K562 (cell line): ENCODE measurements around the gene KAT5. TPM values are rescaled to one million over a fixed set of nuclear protein-coding genes. Genes with fewer than 3 reads are reported as not detected.

Experiments used
- ATF7 ChIP-seq: fragments of 450-650 bp; IDR thresholded peaks from 2 replicates; pipeline ENCODE4 v1.7.1; 2014; ENCODE audit warnings: mild to moderate bottlenecking, moderate library complexity
- CBFA2T3 ChIP-seq: fragments of 450-650 bp; IDR thresholded peaks from 2 replicates; pipeline ENCODE4 v1.6.1; 2017
- CBX2 ChIP-seq: fragments of 200-600 bp; sonication (generic); IDR thresholded peaks from one replicate; pipeline ENCODE4 v1.6.1; 2012; ENCODE audit warnings: mild to moderate bottlenecking, low read length, inconsistent platforms; ENCODE audit not compliant: insufficient read depth, poor library complexity, severe bottlenecking
- CBX3 ChIP-seq, 2 experiments: IDR thresholded peaks; 1 replicate in 1 of 2; 2 replicates in 1 of 2; pipeline ENCODE4 v1.6.1; 2012; ENCODE audit warnings: inconsistent platforms in 2 of 2, low read length in 2 of 2, borderline replicate concordance in 1 of 2, control low read depth in 1 of 2
- DNMT1 ChIP-seq: fragments of 450-650 bp; IDR thresholded peaks from 2 replicates; pipeline ENCODE4 v1.6.1; 2016; ENCODE audit warnings: antibody characterized with exemption, mild to moderate bottlenecking
- GTF2A2 ChIP-seq: IDR thresholded peaks from 2 replicates; pipeline ENCODE4 v1.6.1; 2016; ENCODE audit warnings: mild to moderate bottlenecking, missing genetic modification characterization, missing compliant biosample characterization
- MEF2D ChIP-seq: conservative IDR thresholded peaks from 2 replicates; pipeline ENCODE4 v1.6.1; 2016; ENCODE audit warnings: low read depth, missing genetic modification characterization, missing compliant biosample characterization
- POLR2G ChIP-seq: fragments of 200-400 bp; formaldehyde crosslinking; IDR thresholded peaks from 2 replicates; pipeline ENCODE4 v1.6.1; 2017; ENCODE audit warnings: low read depth, mild to moderate bottlenecking, antibody characterized with exemption, low read length, moderate library complexity
- SIX5 ChIP-seq, 2 experiments: IDR thresholded peaks; 2 replicates each; pipeline ENCODE4 v1.6.1; 2011; ENCODE audit warnings: low read length in 2 of 2, borderline replicate concordance in 1 of 2, low read depth in 1 of 2, mild to moderate bottlenecking in 1 of 2, moderate library complexity in 1 of 2; ENCODE audit not compliant: insufficient read depth in 1 of 2
- TAF15 ChIP-seq: fragments of 200-400 bp; formaldehyde crosslinking; IDR thresholded peaks from 2 replicates; pipeline ENCODE4 v1.6.1; 2017; ENCODE audit warnings: mild to moderate bottlenecking, low read depth, low read length, moderate library complexity
- TOE1 ChIP-seq, 2 experiments: fragments of 450-650 bp in 1 of 2; sonication (generic) in 1 of 2; formaldehyde crosslinking in 1 of 2; IDR thresholded peaks; 2 replicates each; pipeline versions ENCODE4 v1.7.1 to v1.8.0; 2016 to 2022; ENCODE audit warnings: borderline replicate concordance in 2 of 2, mild to moderate bottlenecking in 2 of 2, antibody characterized with exemption in 1 of 2, inconsistent platforms in 1 of 2, low read depth in 1 of 2, missing genetic modification reagents in 1 of 2, moderate library complexity in 1 of 2
- U2AF1 ChIP-seq: fragments of 200-400 bp; formaldehyde crosslinking; optimal IDR thresholded peaks from 2 replicates; pipeline ENCODE3; 2017; ENCODE audit warnings: mild to moderate bottlenecking, low read depth, low read length, moderate library complexity
- ZNF311 ChIP-seq: fragments of 250-450 bp; sonication (Bioruptor Pico); IDR thresholded peaks from 2 replicates; pipeline ENCODE4 v1.4.0; 2020; ENCODE audit warnings: mild to moderate bottlenecking, moderate library complexity
- ZNF445 ChIP-seq: fragments of 250-450 bp; sonication (Bioruptor Pico); IDR thresholded peaks from 2 replicates; pipeline ENCODE4 v1.4.0; 2020; ENCODE audit warnings: low read depth, mild to moderate bottlenecking, moderate library complexity
- polyA plus RNA-seq, 8 experiments: library from polyadenylated mRNA; depleted of rRNA in 4 of 8; stranded (reverse) in 5 of 8; unstranded in 3 of 8; fragments of >200 nt; fragmentation: Nextera tagmentation in 2 of 8; fragmentation: Illumina TruSeq in 1 of 8; extraction: Ambion mirVana in 2 of 8; extraction: Trizol in 1 of 8; gene quantifications; 2 replicates each; pipeline versions ENCODE4 v1.2.1 to v1.2.3, GENCODE V29; 2011 to 2014; ENCODE audit warnings: inconsistent platforms in 1 of 8, missing spikeins in 1 of 8
- total RNA-seq, 7 experiments: library from RNA; depleted of rRNA in 6 of 7; stranded (reverse); fragments of >200 nt in 6 of 7; fragmentation: Illumina TruSeq in 2 of 7; extraction: Trizol in 2 of 7; gene quantifications; 2 replicates each; pipeline versions ENCODE4 v1.2.1 to v1.2.3, GENCODE V29; 2011 to 2021; ENCODE audit warnings: low replicate concordance in 1 of 7
- TF ChIP-seq, protein P1 (sequence below): sonication (generic); formaldehyde crosslinking; IDR thresholded peaks from 2 replicates; pipeline ENCODE4 v1.8.1; 2022; ENCODE audit warnings: missing genetic modification reagents
- TF ChIP-seq, protein P2 (sequence below), 2 experiments: fragments of 450-650 bp; IDR thresholded peaks; 2 replicates each; pipeline ENCODE4 v1.6.1; 2016
- TF ChIP-seq, protein P3 (sequence below): fragments of 250-450 bp; sonication (Bioruptor Pico); IDR thresholded peaks from 2 replicates; pipeline ENCODE4 v1.8.0; 2021; ENCODE audit warnings: moderate library complexity, mild to moderate bottlenecking, inconsistent platforms
- TF ChIP-seq, protein P4 (sequence below): fragments of 250-450 bp; sonication (Bioruptor Pico); IDR thresholded peaks from 2 replicates; pipeline ENCODE4 v1.4.0; 2020; ENCODE audit warnings: mild to moderate bottlenecking, moderate library complexity

KAT5 gene
- total and polyA plus RNA-seq, 9 of the 15 experiments (the other 6 are each of a cell fraction or from before 2014, with no cell fraction given), result 3.6 to 76.8 (median 52.7) TPM

DNA sequence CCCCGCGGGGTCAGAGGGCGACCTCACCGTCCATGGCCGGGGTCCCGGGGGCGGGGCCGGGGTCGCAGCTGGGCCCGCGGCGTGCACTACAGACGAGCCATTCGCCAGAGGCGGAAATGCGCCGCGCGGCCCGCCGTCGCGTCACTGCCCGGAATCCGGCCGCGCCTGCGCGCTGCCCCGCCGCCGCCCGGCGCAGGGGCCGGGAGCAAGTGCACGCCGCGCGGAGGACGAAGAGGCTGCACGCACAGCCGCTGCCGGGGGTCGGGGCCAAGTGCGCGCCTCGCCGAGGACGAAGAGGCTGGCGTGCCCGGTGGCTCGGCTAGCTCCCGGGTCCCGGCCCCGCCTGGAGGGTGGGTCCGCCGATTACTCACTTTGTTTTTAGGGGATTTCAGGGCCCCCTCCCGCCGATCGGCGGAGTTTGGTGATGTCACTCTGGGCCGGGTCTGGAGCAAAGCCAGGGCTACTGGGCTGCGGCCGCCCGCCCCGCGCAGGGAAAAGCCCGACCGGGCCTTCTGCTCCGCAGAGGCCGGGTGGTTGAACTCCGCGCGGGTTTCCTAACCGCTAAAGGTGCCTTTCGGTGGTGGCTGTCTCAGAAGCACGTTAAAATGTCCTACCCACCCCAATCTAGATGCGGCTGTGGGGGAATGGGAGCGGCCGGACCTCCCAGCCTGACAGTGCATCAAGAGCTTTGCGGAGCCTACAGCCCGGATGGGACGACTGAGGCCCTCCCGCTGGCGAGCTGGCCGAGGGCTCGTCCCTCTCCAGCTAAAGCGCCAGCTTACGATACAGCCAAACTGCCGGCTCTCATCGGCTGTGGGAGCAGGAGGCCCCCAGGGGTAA, 49.0 kb upstream of the KAT5 start, which contains the start of gene RELA (continued):
- TF ChIP-seq, protein P1, sequence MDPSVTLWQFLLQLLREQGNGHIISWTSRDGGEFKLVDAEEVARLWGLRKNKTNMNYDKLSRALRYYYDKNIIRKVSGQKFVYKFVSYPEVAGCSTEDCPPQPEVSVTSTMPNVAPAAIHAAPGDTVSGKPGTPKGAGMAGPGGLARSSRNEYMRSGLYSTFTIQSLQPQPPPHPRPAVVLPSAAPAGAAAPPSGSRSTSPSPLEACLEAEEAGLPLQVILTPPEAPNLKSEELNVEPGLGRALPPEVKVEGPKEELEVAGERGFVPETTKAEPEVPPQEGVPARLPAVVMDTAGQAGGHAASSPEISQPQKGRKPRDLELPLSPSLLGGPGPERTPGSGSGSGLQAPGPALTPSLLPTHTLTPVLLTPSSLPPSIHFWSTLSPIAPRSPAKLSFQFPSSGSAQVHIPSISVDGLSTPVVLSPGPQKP (CRISPR knock-in tag), result no peak
- TF ChIP-seq TOE1 (IDR thresholded peaks at IDR 0.05; ENCODE audit: borderline replicate concordance) (peak; percentile 78; the same call in 1 of the 2 replicates), TOE1 (CRISPR knock-in tag; IDR thresholded peaks at IDR 0.05; ENCODE audit: borderline replicate concordance, low read depth) (no peak), MEF2D (tag) (no peak), DNMT1 (no peak), CBFA2T3 (no peak), TAF15 (no peak), GTF2A2 (no peak), CBX2 (no peak), CBX3 (IDR thresholded peaks at IDR 0.05; ENCODE audit: borderline replicate concordance in 1 of 2, low read length in 2 of 2) (peak in 1 of 2 experiments; percentile 33; a peak in 1 of 3 replicates), U2AF1 (no peak), ZNF445 (CRISPR knock-in tag) (no peak), SIX5 (IDR thresholded peaks at IDR 0.05; ENCODE audit: borderline replicate concordance in 1 of 2, insufficient read depth in 1 of 2, low read depth in 1 of 2, low read length in 2 of 2) (no peak), ZNF311 (CRISPR knock-in tag) (no peak), POLR2G (peak; percentile 91), ATF7 (peak; percentile 98)
- TF ChIP-seq, protein P2, sequence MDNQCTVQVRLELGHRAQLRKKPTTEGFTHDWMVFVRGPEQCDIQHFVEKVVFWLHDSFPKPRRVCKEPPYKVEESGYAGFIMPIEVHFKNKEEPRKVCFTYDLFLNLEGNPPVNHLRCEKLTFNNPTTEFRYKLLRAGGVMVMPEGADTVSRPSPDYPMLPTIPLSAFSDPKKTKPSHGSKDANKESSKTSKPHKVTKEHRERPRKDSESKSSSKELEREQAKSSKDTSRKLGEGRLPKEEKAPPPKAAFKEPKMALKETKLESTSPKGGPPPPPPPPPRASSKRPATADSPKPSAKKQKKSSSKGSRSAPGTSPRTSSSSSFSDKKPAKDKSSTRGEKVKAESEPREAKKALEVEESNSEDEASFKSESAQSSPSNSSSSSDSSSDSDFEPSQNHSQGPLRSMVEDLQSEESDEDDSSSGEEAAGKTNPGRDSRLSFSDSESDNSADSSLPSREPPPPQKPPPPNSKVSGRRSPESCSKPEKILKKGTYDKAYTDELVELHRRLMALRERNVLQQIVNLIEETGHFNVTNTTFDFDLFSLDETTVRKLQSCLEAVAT (IDR thresholded peaks at IDR 0.05), result peak in 1 of 2 experiments; percentile 49; a peak in 1 of 4 replicates
- TF ChIP-seq, protein P3, sequence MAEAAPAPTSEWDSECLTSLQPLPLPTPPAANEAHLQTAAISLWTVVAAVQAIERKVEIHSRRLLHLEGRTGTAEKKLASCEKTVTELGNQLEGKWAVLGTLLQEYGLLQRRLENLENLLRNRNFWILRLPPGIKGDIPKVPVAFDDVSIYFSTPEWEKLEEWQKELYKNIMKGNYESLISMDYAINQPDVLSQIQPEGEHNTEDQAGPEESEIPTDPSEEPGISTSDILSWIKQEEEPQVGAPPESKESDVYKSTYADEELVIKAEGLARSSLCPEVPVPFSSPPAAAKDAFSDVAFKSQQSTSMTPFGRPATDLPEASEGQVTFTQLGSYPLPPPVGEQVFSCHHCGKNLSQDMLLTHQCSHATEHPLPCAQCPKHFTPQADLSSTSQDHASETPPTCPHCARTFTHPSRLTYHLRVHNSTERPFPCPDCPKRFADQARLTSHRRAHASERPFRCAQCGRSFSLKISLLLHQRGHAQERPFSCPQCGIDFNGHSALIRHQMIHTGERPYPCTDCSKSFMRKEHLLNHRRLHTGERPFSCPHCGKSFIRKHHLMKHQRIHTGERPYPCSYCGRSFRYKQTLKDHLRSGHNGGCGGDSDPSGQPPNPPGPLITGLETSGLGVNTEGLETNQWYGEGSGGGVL (CRISPR knock-in tag), result no peak
- TF ChIP-seq, protein P4, sequence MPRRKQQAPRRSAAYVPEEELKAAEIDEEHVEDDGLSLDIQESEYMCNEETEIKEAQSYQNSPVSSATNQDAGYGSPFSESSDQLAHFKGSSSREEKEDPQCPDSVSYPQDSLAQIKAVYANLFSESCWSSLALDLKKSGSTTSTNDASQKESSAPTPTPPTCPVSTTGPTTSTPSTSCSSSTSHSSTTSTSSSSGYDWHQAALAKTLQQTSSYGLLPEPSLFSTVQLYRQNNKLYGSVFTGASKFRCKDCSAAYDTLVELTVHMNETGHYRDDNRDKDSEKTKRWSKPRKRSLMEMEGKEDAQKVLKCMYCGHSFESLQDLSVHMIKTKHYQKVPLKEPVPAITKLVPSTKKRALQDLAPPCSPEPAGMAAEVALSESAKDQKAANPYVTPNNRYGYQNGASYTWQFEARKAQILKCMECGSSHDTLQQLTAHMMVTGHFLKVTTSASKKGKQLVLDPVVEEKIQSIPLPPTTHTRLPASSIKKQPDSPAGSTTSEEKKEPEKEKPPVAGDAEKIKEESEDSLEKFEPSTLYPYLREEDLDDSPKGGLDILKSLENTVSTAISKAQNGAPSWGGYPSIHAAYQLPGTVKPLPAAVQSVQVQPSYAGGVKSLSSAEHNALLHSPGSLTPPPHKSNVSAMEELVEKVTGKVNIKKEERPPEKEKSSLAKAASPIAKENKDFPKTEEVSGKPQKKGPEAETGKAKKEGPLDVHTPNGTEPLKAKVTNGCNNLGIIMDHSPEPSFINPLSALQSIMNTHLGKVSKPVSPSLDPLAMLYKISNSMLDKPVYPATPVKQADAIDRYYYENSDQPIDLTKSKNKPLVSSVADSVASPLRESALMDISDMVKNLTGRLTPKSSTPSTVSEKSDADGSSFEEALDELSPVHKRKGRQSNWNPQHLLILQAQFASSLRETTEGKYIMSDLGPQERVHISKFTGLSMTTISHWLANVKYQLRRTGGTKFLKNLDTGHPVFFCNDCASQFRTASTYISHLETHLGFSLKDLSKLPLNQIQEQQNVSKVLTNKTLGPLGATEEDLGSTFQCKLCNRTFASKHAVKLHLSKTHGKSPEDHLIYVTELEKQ (CRISPR knock-in tag), result no peak
